ENCODE results near the gene N4BP2.

DNA sequence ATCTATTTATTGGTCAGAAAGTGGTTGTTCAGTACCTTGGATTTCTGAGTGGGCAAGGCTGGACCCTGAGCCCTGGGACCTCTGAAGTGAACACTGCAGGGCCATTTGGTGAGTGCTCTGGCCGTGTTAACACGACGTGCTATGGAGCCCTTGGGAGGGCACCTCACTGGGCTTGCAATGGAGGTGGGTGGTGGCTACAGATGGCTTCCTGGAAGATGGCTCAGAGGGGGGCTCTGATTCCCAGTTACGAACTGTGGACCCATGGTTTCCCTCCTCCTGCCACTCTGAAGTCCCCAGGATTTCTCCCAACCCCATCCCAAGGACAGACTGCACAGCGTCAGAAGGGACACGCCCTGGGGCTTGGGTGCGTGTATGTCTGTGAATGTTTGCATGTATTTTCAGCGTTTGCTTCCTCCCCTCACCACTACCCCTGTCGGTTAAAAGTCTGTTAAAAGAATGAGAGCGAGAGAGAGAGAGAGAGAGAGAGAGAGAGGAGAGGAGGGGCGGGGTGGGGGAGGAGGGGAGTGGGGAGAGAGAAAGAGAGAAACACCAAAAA, 136.4 kb downstream of the N4BP2 start:
- TF ChIP-seq, protein P1, sequence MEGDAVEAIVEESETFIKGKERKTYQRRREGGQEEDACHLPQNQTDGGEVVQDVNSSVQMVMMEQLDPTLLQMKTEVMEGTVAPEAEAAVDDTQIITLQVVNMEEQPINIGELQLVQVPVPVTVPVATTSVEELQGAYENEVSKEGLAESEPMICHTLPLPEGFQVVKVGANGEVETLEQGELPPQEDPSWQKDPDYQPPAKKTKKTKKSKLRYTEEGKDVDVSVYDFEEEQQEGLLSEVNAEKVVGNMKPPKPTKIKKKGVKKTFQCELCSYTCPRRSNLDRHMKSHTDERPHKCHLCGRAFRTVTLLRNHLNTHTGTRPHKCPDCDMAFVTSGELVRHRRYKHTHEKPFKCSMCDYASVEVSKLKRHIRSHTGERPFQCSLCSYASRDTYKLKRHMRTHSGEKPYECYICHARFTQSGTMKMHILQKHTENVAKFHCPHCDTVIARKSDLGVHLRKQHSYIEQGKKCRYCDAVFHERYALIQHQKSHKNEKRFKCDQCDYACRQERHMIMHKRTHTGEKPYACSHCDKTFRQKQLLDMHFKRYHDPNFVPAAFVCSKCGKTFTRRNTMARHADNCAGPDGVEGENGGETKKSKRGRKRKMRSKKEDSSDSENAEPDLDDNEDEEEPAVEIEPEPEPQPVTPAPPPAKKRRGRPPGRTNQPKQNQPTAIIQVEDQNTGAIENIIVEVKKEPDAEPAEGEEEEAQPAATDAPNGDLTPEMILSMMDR (IDR thresholded peaks at IDR 0.05): no peak
- no peak for TF ChIP-seq POLR2A (IDR thresholded peaks at IDR 0.05)
